Activated CD4-positive, alpha-beta T cell treated with anti-CD3 and anti-CD28 coated beads, Interleukin-2, amount 10 ng/mL, durations not matched to agents 24 days and 14 days (primary cell): ENCODE measurements around the gene KIF13A. TPM values are rescaled to one million over a fixed set of nuclear protein-coding genes. Genes with fewer than 3 reads are reported as not detected.
"Not testable (repeated sequence)": the region's sequence is repeated elsewhere in the genome, so short reads cannot be mapped to it uniquely, and the experiment has no call there.

Source experiments
- DNase-seq: peaks from one replicate; pipeline ENCODE4 v3.0.0; 2022
- H3K27ac Mint-ChIP-seq: one replicate; pipeline ENCODE4 v1.8.0; 2022; ENCODE audit warnings: mild to moderate bottlenecking, mixed read lengths
- H3K27me3 Mint-ChIP-seq: one replicate; pipeline ENCODE4 v1.8.0; 2022; ENCODE audit warnings: mixed read lengths
- H3K36me3 Mint-ChIP-seq: one replicate; pipeline ENCODE4 v1.8.0; 2022; ENCODE audit warnings: low read depth, mild to moderate bottlenecking, mixed read lengths
- H3K4me1 Mint-ChIP-seq: one replicate; pipeline ENCODE4 v1.8.0; 2021; ENCODE audit warnings: mixed read lengths
- H3K4me3 Mint-ChIP-seq: one replicate; pipeline ENCODE4 v1.8.0; 2022; ENCODE audit warnings: mild to moderate bottlenecking, moderate library complexity, mixed read lengths
- H3K9me3 Mint-ChIP-seq: one replicate; pipeline ENCODE4 v1.8.0; 2021; ENCODE audit warnings: mixed read lengths
- intact Hi-C: fragments of 100-400 bp; cut with micrococcal nuclease; formaldehyde crosslinking; loops from one replicate; pipeline ENCODE4 v1.15.1; 2023
- total RNA-seq: library from RNA; stranded (reverse); gene quantifications from 2 replicates; pipeline ENCODE4 v1.2.3, GENCODE V29; 2022

The KIF13A gene
- total RNA-seq, 1 donor from 2014 or later: not detected

DNA sequence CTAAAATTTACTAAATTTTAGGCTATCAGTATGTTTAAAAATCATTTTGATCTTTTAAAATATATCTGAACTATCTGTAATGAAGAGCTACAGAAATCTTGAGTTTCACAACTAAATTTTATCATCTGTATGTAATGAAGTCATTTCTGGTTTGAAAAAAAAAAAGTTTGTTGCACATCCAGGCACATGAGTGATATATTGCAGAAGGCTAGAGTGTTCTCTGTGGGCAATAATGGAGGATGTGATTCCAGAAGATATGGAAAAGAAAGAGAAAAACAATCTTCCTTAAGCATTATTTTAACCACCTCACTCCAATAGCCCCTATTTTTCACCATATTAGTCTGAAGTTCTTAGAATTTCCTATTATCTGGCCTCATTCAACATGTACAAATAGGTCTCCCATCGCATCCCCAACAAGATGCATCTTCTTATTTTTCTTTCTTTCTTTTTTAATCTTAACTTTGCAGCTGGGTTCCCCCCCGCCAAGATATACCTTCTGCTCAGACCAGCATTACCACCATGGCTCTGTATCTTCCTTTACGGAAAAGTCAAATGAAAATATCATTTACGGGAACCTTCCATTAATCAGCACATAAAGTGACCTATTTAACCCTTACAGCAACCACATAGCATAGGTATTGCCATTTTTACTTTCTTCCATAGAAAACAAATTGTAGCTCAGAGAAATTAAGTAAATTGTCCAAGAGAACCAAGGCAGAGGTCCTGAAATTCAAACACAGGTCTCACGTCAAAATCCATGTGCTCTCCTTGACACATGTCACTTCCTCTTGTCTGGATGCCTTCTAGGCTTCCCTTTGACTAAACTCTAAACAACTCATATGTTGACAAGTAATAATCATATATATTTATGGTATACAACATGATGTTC, 116.9 kb downstream of the KIF13A start:
- no peaks in the 10 kb centered on the region for H3K9me3 Mint-ChIP-seq
- H3K4me1 Mint-ChIP-seq: no peaks in the 10 kb centered on the region
- no peak for DNase-seq
- intact Hi-C loops: no loop called here
- H3K27me3 Mint-ChIP-seq: peaks cover 40% of the 10 kb centered on the region
- no peak overlapping the region for H3K27ac Mint-ChIP-seq
- H3K36me3 Mint-ChIP-seq: no peaks in the 10 kb centered on the region
- no peak overlapping the region for H3K4me3 Mint-ChIP-seq

DNA sequence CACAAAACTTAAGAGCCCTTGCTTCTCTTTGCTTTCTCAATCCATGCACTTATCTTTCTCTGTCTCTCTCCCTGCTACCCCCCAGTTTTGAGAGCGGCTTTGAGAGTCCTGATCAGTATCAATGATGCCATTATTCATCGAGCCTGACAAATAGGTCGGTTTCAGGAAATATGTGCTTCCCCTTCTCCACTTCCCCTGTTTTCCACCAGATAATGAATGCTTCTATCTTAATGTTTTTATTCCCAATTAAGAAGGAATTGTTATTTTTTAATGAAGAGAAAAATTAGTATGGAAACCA, 117.7 kb downstream of the KIF13A start:
- intact Hi-C loops: no loop called here
- Mint-ChIP-seq H3K36me3 (no peaks in the 10 kb centered on the region), H3K9me3 (no peaks in the 10 kb centered on the region), H3K4me3 (no peak overlapping the region), H3K27ac (no peak overlapping the region), H3K4me1 (no peaks in the 10 kb centered on the region), H3K27me3 (peaks cover 42% of the 10 kb centered on the region)
- DNase-seq: no peak

DNA sequence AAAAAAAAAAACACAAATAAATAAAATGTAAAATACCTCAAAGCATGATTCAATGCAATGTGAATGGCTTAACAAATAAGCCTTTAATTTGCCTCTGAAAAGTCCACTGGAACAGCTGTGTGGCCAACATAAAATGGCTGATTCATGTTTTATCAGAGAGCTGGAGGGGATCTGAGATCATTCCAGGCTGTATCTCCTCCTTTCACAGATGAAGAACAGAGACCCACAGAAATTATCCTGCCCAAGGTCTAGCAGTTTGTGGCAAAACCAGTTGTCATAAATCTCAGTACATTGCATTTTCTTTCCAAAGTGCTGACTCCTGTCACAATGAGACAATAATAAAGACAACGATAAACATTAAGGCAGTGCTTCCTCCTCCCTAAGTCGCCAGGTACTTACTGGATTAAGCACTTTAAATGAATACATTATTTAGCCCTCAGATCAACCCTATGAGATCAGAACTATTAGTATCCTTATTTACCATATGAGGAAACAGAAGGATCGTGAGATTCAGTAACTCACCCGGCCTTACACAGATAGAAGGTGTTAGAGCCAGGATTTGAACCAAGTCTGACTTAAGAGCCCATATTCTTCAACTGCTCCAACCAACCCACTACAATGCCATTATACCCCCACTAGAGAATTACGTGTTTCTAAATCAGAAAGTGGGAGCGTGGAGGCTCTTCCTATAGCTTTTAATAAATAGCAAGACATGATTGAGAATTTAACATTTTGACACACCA, 118.3 kb downstream of the KIF13A start:
- no peaks in the 10 kb centered on the region for H3K4me1 Mint-ChIP-seq
- no peak overlapping the region for H3K27ac Mint-ChIP-seq
- no peaks in the 10 kb centered on the region for H3K9me3 Mint-ChIP-seq
- intact Hi-C loops: no loop called here
- peaks cover 44% of the 10 kb centered on the region for H3K27me3 Mint-ChIP-seq
- H3K4me3 Mint-ChIP-seq: no peak overlapping the region
- H3K36me3 Mint-ChIP-seq: no peaks in the 10 kb centered on the region
- DNase-seq: no peak

DNA sequence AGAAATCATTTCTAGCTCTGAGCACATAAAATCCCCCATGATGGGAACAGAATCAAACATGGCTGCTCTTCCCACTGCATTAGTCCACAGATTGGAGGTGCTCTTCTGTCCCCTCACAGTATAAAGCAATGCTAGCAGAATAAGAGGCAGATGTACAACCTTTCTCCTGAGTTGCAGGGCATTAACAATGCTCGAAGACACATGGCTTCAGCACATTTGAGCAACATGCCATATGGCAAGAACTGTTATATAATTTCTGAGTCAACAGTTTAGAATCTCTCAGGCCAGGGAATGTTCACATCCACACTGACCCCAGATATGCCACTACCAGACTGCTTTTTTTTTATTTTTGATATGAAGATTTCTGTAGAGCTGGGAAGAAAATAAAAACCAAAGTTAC, 119.6 kb downstream of the KIF13A start:
- Mint-ChIP-seq H3K9me3 (no peaks in the 10 kb centered on the region), H3K27me3 (peaks cover 44% of the 10 kb centered on the region), H3K4me3 (no peak overlapping the region), H3K36me3 (no peaks in the 10 kb centered on the region), H3K27ac (no peak overlapping the region), H3K4me1 (no peaks in the 10 kb centered on the region)
- DNase-seq: no peak
- intact Hi-C loops: no loop called here

DNA sequence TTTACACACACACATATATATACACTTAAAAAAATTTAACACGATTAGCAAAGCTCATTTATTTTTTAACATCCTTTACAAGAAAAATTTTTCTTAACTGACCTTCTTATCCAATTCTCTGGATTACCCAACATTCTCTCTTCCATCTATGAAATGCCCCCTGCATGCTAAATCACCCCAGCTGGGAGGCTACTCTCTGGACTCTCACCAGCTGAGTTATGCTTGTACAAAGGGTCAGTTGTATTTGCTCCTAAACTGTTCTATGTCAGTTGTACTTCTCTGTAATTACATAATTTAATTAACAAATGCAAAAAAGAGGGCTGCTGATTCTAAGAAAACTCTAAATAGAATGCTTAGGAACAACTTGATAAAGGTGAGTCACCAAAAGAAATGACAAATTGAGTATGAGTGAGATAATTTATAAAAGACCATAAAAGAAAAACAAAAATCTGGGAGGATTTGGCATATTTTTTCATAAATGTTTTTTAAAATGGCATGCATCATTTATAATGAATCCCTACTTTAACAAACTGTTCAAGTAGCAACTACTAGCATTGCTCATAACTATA, 120.5 kb downstream of the KIF13A start:
- H3K27me3 Mint-ChIP-seq: peaks cover 42% of the 10 kb centered on the region
- no peak overlapping the region for H3K4me3 Mint-ChIP-seq
- H3K27ac Mint-ChIP-seq: no peak overlapping the region
- H3K36me3 Mint-ChIP-seq: no peaks in the 10 kb centered on the region
- no peaks in the 10 kb centered on the region for H3K4me1 Mint-ChIP-seq
- no peaks in the 10 kb centered on the region for H3K9me3 Mint-ChIP-seq
- no peak for DNase-seq
- intact Hi-C loops: no loop called here

DNA sequence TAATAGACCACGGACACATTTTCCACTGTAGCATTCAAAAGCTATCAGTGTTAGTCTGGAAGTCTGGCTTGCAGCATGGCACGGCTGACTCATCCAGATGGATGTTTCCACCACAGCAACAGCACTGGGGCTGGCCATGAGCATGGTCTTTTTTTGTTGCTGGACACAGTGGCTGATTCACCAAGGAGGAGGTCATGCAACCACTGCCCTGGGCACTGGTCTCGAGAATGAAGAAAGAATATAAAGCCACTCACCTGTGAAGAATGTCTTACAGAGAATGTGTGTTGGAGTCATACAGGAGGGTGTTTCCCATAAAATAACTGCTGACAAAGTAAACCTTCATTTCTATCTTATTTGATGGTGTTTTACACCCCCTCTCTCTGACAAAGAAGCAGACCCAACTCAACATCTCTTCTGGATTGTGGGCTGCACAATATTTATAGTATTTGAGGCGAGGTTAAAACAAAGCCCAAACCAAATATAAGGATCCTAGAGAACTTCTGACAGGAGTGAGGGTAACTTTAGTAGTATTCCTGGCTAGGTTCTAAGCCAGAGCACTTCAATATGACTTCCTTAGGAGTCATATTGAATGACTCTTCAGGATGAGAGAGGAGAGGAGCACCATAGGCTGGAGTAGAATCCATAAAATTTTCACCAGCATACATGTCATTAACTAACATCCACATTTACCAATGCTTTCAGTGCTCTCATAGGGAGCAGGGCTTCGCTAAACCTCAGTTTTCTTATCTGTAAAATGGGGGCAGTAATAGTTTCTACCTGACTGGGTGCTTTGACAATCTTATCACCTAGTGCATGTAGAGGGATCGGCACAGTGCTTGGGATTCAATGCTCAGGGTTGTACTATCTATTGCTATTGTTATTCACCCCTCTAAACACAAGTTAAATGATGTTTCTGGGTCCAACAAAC, 121.4 kb downstream of the KIF13A start:
- Mint-ChIP-seq H3K27me3 (peaks cover 37% of the 10 kb centered on the region), H3K9me3 (no peaks in the 10 kb centered on the region), H3K4me1 (no peaks in the 10 kb centered on the region), H3K27ac (no peak overlapping the region), H3K4me3 (no peak overlapping the region), H3K36me3 (no peaks in the 10 kb centered on the region)
- intact Hi-C loops: no loop called here
- DNase-seq: no peak

DNA sequence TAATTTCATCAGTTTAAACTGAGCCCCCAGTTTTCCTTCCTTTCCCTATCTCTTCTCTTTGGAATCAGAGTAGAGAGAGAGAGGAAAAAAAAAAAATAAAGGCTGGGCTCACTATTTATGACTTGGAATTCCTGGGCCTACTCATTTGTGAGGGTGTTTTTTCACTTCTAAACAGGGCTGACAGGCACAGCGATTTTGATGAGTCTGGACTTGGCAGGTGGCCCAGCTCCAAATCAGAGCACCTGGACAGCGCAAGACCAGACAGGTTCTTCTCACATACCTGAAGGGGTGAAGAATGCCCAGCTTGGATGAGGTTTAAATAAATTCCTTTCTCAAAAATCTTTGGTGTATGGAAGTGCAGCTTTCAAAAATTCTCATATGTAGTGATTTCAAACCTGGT, 122.2 kb downstream of the KIF13A start:
- Mint-ChIP-seq H3K4me1 (no peaks in the 10 kb centered on the region), H3K27me3 (peaks cover 31% of the 10 kb centered on the region), H3K27ac (no peak overlapping the region), H3K36me3 (no peaks in the 10 kb centered on the region), H3K4me3 (no peak overlapping the region), H3K9me3 (no peaks in the 10 kb centered on the region)
- DNase-seq: no peak
- intact Hi-C loops: no loop called here

DNA sequence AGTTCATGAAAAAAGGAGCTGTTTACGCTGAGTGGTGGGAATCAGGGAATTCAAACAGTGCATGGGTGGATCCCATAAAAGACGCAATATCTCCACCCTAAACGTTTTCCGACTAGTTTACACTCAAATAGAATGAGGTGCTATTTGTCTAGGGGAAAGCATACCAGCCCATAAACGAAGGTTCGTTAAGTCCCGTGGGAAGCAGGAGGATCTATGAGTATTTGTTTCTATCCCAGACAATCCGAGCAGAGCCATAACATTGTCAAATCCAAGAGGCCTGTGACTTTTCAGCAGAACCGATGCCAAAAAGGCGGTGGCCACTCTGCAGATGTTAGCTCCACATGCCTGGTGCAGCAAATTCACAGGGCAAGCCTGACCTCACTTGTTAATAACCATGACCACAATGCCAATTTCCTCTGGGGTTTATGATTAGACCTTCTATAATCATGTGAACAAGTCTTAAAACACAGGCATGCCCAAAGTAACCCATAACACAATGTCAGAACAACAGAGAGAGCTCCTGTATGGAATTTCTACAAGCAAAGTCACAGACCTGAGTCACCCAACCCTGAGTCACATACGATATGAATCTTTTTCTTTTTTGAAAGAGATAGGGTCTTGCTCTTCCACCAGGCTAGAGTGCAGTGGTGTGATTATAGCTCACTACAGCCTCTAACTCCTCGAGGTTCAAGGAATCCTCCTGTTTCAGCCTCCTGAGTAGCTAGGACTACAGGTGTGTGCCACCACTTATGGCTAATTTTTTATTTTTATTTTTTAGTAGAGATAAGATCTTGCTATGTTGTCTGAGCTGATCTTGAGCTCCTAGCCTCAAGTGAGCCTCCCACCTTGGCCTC, 123.3 kb downstream of the KIF13A start:
- peaks cover 22% of the 10 kb centered on the region for H3K27me3 Mint-ChIP-seq
- intact Hi-C loops: no loop called here
- no peaks in the 10 kb centered on the region for H3K9me3 Mint-ChIP-seq

DNA sequence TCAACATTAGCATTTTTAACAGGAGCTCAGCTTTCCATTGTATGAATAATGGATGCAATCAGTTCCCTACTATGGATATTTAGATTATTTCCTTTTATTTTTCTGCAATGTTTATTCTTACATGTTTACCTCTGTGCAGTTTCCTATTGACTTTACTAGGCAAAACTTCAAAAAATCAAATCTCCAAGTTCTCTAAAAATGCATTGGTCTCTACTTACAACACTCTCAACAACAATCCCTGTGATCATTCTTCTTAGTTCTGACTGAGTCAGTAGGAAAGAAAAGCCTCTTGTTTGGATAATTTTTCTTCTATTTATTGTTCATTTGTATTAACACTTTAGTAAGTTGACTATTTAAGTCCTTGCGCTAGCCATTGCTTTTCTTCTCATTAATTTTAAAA, 126.1 kb downstream of the KIF13A start:
- Mint-ChIP-seq H3K9me3 (no peaks in the 10 kb centered on the region), H3K4me1 (no peaks in the 10 kb centered on the region), H3K4me3 (no peak overlapping the region), H3K27ac (no peak overlapping the region), H3K27me3 (peaks cover 10% of the 10 kb centered on the region), H3K36me3 (no peaks in the 10 kb centered on the region)
- intact Hi-C loops: no loop called here
- no peak for DNase-seq

More for the DNA sequence above, 123.3 kb downstream of the KIF13A start:
- no peak overlapping the region for H3K27ac Mint-ChIP-seq
- DNase-seq: no peak
- H3K4me1 Mint-ChIP-seq: no peaks in the 10 kb centered on the region
- H3K4me3 Mint-ChIP-seq: no peak overlapping the region
- no peaks in the 10 kb centered on the region for H3K36me3 Mint-ChIP-seq

DNA sequence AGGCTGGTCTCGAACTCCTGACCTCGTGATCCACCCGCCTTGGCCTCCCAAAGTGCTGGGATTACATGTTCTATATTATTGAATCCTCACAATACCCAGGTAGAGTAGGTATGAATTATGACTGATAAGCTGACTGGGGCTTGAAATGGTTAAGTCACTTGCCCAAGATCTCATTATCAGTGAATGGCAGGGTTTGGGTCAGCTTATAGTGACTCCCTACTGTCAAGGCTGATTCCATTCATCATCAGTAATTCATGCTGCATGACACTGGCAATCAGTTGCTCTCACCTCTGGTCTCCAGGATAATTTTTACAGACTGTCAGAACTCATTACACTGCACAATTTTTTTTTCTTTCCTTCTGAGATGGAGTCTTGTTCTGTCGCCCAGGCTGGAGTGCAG, 127.6 kb downstream of the KIF13A start:
- DNase-seq: no peak
- Mint-ChIP-seq H3K9me3 (no peaks in the 10 kb centered on the region), H3K4me1 (no peaks in the 10 kb centered on the region), H3K27ac (no peak overlapping the region), H3K4me3 (no peak overlapping the region), H3K36me3 (no peaks in the 10 kb centered on the region), H3K27me3 (peaks cover 8% of the 10 kb centered on the region)
- intact Hi-C loops: no loop called here

DNA sequence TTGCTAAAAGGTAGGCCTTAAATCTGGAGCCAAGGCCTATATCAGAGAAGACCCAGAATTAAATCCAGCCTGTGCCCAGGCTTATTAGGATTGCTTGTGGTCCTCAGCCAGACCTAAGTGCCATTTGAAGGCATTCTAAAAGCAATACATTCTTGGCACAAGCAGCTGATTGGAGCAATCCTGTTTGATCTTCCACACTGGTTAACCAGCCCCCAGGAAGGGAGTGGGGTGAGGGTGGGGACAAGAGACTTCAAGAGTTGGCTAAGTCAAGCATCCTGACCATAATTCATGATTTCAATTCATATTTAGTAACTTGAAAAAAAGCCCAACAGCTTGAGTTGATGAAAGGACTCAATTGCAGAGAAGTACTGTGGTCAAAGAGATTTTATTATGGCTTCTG, 128.9 kb downstream of the KIF13A start:
- no peak overlapping the region for H3K4me3 Mint-ChIP-seq
- H3K27me3 Mint-ChIP-seq: peaks cover 5% of the 10 kb centered on the region
- intact Hi-C loops: no loop called here
- H3K27ac Mint-ChIP-seq: no peak overlapping the region
- H3K9me3 Mint-ChIP-seq: no peaks in the 10 kb centered on the region
- H3K4me1 Mint-ChIP-seq: no peaks in the 10 kb centered on the region
- DNase-seq: no peak
- H3K36me3 Mint-ChIP-seq: no peaks in the 10 kb centered on the region

DNA sequence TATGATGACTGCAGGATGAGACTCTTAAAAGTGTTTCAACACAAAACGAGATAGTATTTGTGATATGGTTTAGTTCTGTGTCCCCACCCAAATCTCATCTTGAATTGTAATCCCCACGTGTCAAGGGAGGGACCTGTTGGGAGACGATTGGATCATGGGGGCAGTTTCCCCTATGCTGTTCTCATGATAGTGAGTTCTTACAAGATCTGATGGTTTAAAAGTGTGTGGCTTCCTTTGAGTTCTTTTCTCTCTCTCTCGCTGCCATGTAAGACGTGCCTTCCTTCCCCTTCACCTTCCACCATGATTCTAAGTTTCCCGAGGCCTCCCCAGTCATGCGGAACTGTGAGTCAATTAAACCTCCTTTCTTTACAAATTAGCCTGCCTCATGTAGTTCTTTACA, 130.2 kb downstream of the KIF13A start:
- H3K9me3 Mint-ChIP-seq, DNase-seq, H3K36me3 Mint-ChIP-seq, intact Hi-C loops, H3K27ac Mint-ChIP-seq, H3K4me1 Mint-ChIP-seq, H3K4me3 Mint-ChIP-seq, H3K27me3 Mint-ChIP-seq: not testable (repeated sequence)

DNA sequence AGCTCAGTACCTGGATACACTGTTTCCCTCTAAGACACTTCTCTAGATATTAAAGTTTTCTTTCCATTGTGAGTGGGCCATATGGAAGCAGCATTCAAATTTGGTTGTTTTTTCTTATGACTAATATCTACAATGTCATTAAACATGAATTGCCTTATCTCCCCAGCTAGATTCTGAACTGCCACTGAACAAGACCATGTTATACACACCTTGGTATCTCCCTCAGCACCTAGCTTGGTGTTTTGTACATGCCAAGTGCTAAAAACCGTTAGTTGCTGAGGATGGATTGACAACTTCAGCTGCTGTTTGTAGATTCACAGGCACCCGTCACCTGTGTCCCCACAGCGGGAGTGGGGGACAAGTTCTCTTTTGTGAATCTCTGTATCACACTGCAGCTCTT, 131.1 kb downstream of the KIF13A start:
- no peak for DNase-seq
- no peak overlapping the region for H3K4me3 Mint-ChIP-seq
- peaks cover 6% of the 10 kb centered on the region for H3K27me3 Mint-ChIP-seq
- H3K27ac Mint-ChIP-seq: no peak overlapping the region
- no peaks in the 10 kb centered on the region for H3K9me3 Mint-ChIP-seq
- intact Hi-C loops: no loop called here
- H3K36me3 Mint-ChIP-seq: no peaks in the 10 kb centered on the region
- H3K4me1 Mint-ChIP-seq: no peaks in the 10 kb centered on the region
